ENCODE data around the gene ADAMTSL3. TPM values are rescaled to one million over a fixed set of nuclear protein-coding genes. Genes with fewer than 3 reads are reported as not detected.

The ADAMTSL3 gene
- polyA plus RNA-seq, 1 experiment = 0.05 TPM

- no peak for DNase-seq (ENCODE audit: low read depth, low spot score)
- Histone ChIP-seq H3K4me3 (ENCODE audit: low read depth, low read length) (no peak overlapping the region), H3K27ac (ENCODE audit: low read depth, low read length) (no peak overlapping the region), H3K9me3 (ENCODE audit: control insufficient read depth, insufficient read depth, low read length) (no peaks in the 10 kb centered on the region), H3K27me3 (ENCODE audit: control insufficient read depth, insufficient read depth, low read length) (no peaks in the 10 kb centered on the region)
- POLR2A ChIA-PET = interaction anchor here (0.6 kb wide), 1 partner anchor 816 kb away, joined by 3 read pairs; the partner anchor contains the start of gene NMB
- TF ChIP-seq CTCF (IDR thresholded peaks at IDR 0.05; ENCODE audit: low read depth, low read length) = no peak
- CTCF ChIA-PET = no interaction called here
These were observed 188.4 kb downstream of the ADAMTSL3 start for GRCh38 chr15:83842281-83842680.

GRCh38 chr15:83843471-83843871 lies 189.5 kb downstream of the ADAMTSL3 start:
- no peak for DNase-seq (ENCODE audit: low read depth, low spot score)
- CTCF ChIA-PET = no interaction called here
- no peak for TF ChIP-seq CTCF (IDR thresholded peaks at IDR 0.05; ENCODE audit: low read depth, low read length)
- Histone ChIP-seq H3K27me3 (ENCODE audit: control insufficient read depth, insufficient read depth, low read length) (no peaks in the 10 kb centered on the region), H3K4me3 (ENCODE audit: low read depth, low read length) (no peak overlapping the region), H3K27ac (ENCODE audit: low read depth, low read length) (peak overlapping the region; percentile 34), H3K9me3 (ENCODE audit: control insufficient read depth, insufficient read depth, low read length) (no peaks in the 10 kb centered on the region)
- POLR2A ChIA-PET = no interaction called here

- H3K27ac ChIP-seq (ENCODE audit: low read depth, low read length) = peak overlapping the region; percentile 68
- no peak overlapping the region for H3K4me3 ChIP-seq (ENCODE audit: low read depth, low read length)
- CTCF ChIA-PET = interaction anchor here (1.4 kb wide), 1 partner anchor 130 kb away, joined by 3 read pairs; no protein-coding TSS in a partner anchor
- POLR2A ChIA-PET = no interaction called here
- no peaks in the 10 kb centered on the region for H3K9me3 ChIP-seq (ENCODE audit: control insufficient read depth, insufficient read depth, low read length)
- no peaks in the 10 kb centered on the region for H3K27me3 ChIP-seq (ENCODE audit: control insufficient read depth, insufficient read depth, low read length)
- DNase-seq (ENCODE audit: low read depth, low spot score) = no peak
- no peak for TF ChIP-seq CTCF (IDR thresholded peaks at IDR 0.05; ENCODE audit: low read depth, low read length)
These were observed 190.8 kb downstream of the ADAMTSL3 start for GRCh38 chr15:83844742-83845141.

- H3K27ac ChIP-seq (ENCODE audit: low read depth, low read length) = peak overlapping the region; percentile 68
- TF ChIP-seq CTCF (IDR thresholded peaks at IDR 0.05; ENCODE audit: low read depth, low read length) = no peak
- no peaks in the 10 kb centered on the region for H3K27me3 ChIP-seq (ENCODE audit: control insufficient read depth, insufficient read depth, low read length)
- H3K4me3 ChIP-seq (ENCODE audit: low read depth, low read length) = no peak overlapping the region
- peak; percentile 75 for DNase-seq (ENCODE audit: low read depth, low spot score)
- CTCF ChIA-PET = interaction anchor here (1.4 kb wide), 1 partner anchor 129 kb away, joined by 3 read pairs; no protein-coding TSS in a partner anchor
- H3K9me3 ChIP-seq (ENCODE audit: control insufficient read depth, insufficient read depth, low read length) = no peaks in the 10 kb centered on the region
- POLR2A ChIA-PET = no interaction called here
These were observed 191.3 kb downstream of the ADAMTSL3 start for GRCh38 chr15:83845230-83845629.

GRCh38 chr15:83846847-83847246 lies 192.9 kb downstream of the ADAMTSL3 start:
- TF ChIP-seq CTCF (IDR thresholded peaks at IDR 0.05; ENCODE audit: low read depth, low read length) = no peak
- H3K27me3 ChIP-seq (ENCODE audit: control insufficient read depth, insufficient read depth, low read length) = no peaks in the 10 kb centered on the region
- peak; percentile 90 for DNase-seq (ENCODE audit: low read depth, low spot score)
- CTCF ChIA-PET = interaction anchor here (1.0 kb wide), 1 partner anchor 9 kb away, joined by 3 read pairs; no protein-coding TSS in a partner anchor
- no peaks in the 10 kb centered on the region for H3K9me3 ChIP-seq (ENCODE audit: control insufficient read depth, insufficient read depth, low read length)
- POLR2A ChIA-PET = interaction anchor here (0.8 to 1.3 kb wide), 2 partner anchors 9 to 57 kb away, joined by 5 to 10 read pairs; no protein-coding TSS in a partner anchor
- no peak overlapping the region for H3K4me3 ChIP-seq (ENCODE audit: low read depth, low read length)
- H3K27ac ChIP-seq (ENCODE audit: low read depth, low read length) = peak overlapping the region; percentile 83

Data from AG04450 (cell line).